ENCODE measurements around the gene FOXN3. TPM values are rescaled to one million over a fixed set of nuclear protein-coding genes. Genes with fewer than 3 reads are reported as not detected.

The FOXN3 gene
- polyA plus RNA-seq, 3 donors = 38.7 to 57.4 (median 42.0) TPM

- no peak overlapping the region for H3K4me2 ChIP-seq (replicated peaks; ENCODE audit: extremely low read depth, low read length, poor library complexity, severe bottlenecking)
- no peak overlapping the region for H3K4me3 ChIP-seq (replicated peaks in 1 of 3; ENCODE audit: low read depth in 2 of 3, low read length in 3 of 3)
- no peak for TF ChIP-seq CTCF (IDR thresholded peaks at IDR 0.05)
- peaks cover 23% of the 10 kb centered on the region for H3K4me1 Mint-ChIP-seq
- H3K4me1 ChIP-seq (ENCODE audit: control insufficient read depth in 1 of 2, insufficient read depth in 2 of 2, low read length in 2 of 2) = peaks cover 0 to 7% of the 10 kb centered on the region in 2 donors
- DNase-seq = no peak
- peak overlapping the region in 2 of 7 donors; percentile 8 to 66 for H3K27ac Mint-ChIP-seq
- no peaks in the 10 kb centered on the region for H3K9me3 ChIP-seq (replicated peaks in 1 of 2; ENCODE audit: control insufficient read depth in 1 of 2, insufficient read depth in 1 of 2, low read length in 2 of 2)
- H3K27ac ChIP-seq (ENCODE audit: low read depth in 1 of 2, low read length in 2 of 2) = peak overlapping the region in 1 of 2 donors; percentile 49
- peaks cover 89% of the 10 kb centered on the region for H3K79me2 ChIP-seq (ENCODE audit: insufficient read depth, low read length)
- no peak overlapping the region for H3K4me3 Mint-ChIP-seq
- H3K36me3 ChIP-seq (replicated peaks in 1 of 2; ENCODE audit: control insufficient read depth in 1 of 2, insufficient read depth in 2 of 2, low read length in 2 of 2) = peaks cover 9 to 48% of the 10 kb centered on the region in 2 donors
- no peak overlapping the region for H2AFZ ChIP-seq (ENCODE audit: insufficient read depth, low read depth, low read length, poor library complexity, severe bottlenecking)
- no peaks in the 10 kb centered on the region for H3K27me3 ChIP-seq (ENCODE audit: control insufficient read depth in 2 of 2, insufficient read depth in 2 of 2, low read length in 2 of 2)
- H3K36me3 Mint-ChIP-seq = peaks cover 24 to 66% of the 10 kb centered on the region in 2 donors
- H4K20me1 ChIP-seq (ENCODE audit: insufficient read depth, low read length) = peaks cover 94% of the 10 kb centered on the region
- no peaks in the 10 kb centered on the region for H3K27me3 Mint-ChIP-seq (ENCODE audit: low read depth in 3 of 3)
- WGBS (ENCODE audit: insufficient coverage) = 100% methylated on average over 4 of the region's 5 CpGs
- no peaks in the 10 kb centered on the region for H3K9me3 Mint-ChIP-seq
- intact Hi-C loops (cut with micrococcal nuclease) = no loop called here
- H3K9ac ChIP-seq (ENCODE audit: insufficient read depth, low read length, poor library complexity, severe bottlenecking) = no peak overlapping the region
Observed at GRCh38 chr14:89312932-89313331, 104.1 kb downstream of the FOXN3 start.

- DNase-seq = no peak
- 95% methylated on average over 4 of the region's 9 CpGs for WGBS (ENCODE audit: insufficient coverage)
- Mint-ChIP-seq H3K9me3 (no peaks in the 10 kb centered on the region), H3K4me1 (peaks cover 34% of the 10 kb centered on the region), H3K4me3 (no peak overlapping the region), H3K36me3 (peaks cover 24 to 54% of the 10 kb centered on the region in 2 donors), H3K27me3 (ENCODE audit: low read depth in 3 of 3) (no peaks in the 10 kb centered on the region), H3K27ac (peak overlapping the region in 4 of 7 donors; percentile 16 to 85 (median 68))
- no peak overlapping the region for H2AFZ ChIP-seq (ENCODE audit: insufficient read depth, low read depth, low read length, poor library complexity, severe bottlenecking)
- H3K36me3 ChIP-seq (replicated peaks in 1 of 2; ENCODE audit: control insufficient read depth in 1 of 2, insufficient read depth in 2 of 2, low read length in 2 of 2) = peaks cover 6 to 24% of the 10 kb centered on the region in 2 donors
- H3K9ac ChIP-seq (ENCODE audit: insufficient read depth, low read length, poor library complexity, severe bottlenecking) = no peak overlapping the region
- no peak for TF ChIP-seq CTCF (IDR thresholded peaks at IDR 0.05)
- peaks cover 10 to 16% of the 10 kb centered on the region in 2 donors for H3K4me1 ChIP-seq (ENCODE audit: control insufficient read depth in 1 of 2, insufficient read depth in 2 of 2, low read length in 2 of 2)
- peaks cover 91% of the 10 kb centered on the region for H4K20me1 ChIP-seq (ENCODE audit: insufficient read depth, low read length)
- peaks cover 94% of the 10 kb centered on the region for H3K79me2 ChIP-seq (ENCODE audit: insufficient read depth, low read length)
- no peak overlapping the region for H3K4me2 ChIP-seq (replicated peaks; ENCODE audit: extremely low read depth, low read length, poor library complexity, severe bottlenecking)
- H3K27me3 ChIP-seq (ENCODE audit: control insufficient read depth in 2 of 2, insufficient read depth in 2 of 2, low read length in 2 of 2) = no peaks in the 10 kb centered on the region
- no peak overlapping the region for H3K4me3 ChIP-seq (replicated peaks in 1 of 3; ENCODE audit: low read depth in 2 of 3, low read length in 3 of 3)
- H3K27ac ChIP-seq (ENCODE audit: low read depth in 1 of 2, low read length in 2 of 2) = peak overlapping the region in 1 of 2 donors; percentile 62
- intact Hi-C loops (cut with micrococcal nuclease) = no loop called here
- H3K9me3 ChIP-seq (replicated peaks in 1 of 2; ENCODE audit: control insufficient read depth in 1 of 2, insufficient read depth in 1 of 2, low read length in 2 of 2) = no peaks in the 10 kb centered on the region
Observed at GRCh38 chr14:89310211-89310610, 106.8 kb downstream of the FOXN3 start.

All from CD14-positive monocyte (primary cell).